ENCODE measurements around the gene NHLRC4. TPM values are rescaled to one million over a fixed set of nuclear protein-coding genes. Genes with fewer than 3 reads are reported as not detected.

NHLRC4 gene
- total RNA-seq, 5 donors from 2014 or later (not counting 1 experiment from before 2014, with no cell fraction given) = 1.3 to 5.0 (median 3.6) TPM

DNA sequence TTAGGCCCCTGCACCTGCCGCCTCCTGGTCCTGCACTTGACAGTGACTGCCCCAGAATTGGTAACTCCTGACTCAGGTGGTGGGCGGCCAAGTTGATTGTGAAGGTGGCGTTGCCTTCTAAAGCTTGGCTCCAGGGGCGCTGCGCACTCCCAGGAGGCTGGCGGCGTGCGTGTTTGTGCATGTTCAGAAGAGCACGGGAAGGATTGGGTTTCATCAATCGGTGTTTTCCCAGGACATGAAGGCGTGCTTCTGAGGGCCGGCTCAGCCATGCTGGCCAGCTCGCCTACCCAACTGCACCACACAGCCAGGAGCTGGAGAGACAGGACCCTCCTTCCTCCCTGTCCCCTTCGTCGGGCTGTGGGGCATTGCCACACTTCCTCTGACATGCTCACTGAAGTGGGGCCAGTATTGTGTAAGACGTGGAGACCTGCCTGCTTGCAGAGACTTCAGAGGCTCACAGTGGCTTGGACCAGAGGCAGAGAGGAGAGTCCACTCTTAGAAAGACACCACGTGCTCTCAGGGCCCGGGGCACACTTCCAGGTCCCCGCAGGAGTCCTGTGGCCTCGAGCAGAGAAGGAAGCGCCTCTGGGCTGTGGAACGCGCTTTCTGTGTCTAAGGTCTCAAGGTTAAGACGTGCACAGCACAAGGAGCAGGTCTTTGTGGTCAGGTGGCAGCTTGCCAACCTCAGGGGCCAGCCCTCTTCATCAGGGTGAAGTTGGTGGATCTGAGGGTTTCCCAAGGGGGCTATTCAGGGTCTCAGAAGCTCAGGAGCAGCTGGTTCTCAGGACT is 25.9 kb downstream of the NHLRC4 start:
- Histone ChIP-seq H3K4me1 (ENCODE audit: control insufficient read depth in 1 of 2, extremely low read depth in 1 of 2, insufficient read depth in 2 of 2, low read length in 2 of 2) (peaks cover 8 to 37% of the 10 kb centered on the region in 2 experiments), H3K27me3 (replicated peaks in 1 of 2; ENCODE audit: control insufficient read depth in 2 of 2, extremely low read depth in 1 of 2, insufficient read depth in 2 of 2, low read length in 1 of 2) (peaks cover 0 to 2% of the 10 kb centered on the region in 2 experiments), H3K36me3 (ENCODE audit: control insufficient read depth in 2 of 2, extremely low read depth in 1 of 2, insufficient read depth in 1 of 2, low read length in 1 of 2) (peaks cover 0 to 8% of the 10 kb centered on the region in 2 donors), H3K9me3 (no peaks in the 10 kb centered on the region), H3K4me3 (ENCODE audit: control insufficient read depth in 1 of 2, extremely low read depth in 1 of 2, low read length in 1 of 2) (no peak overlapping the region), H3K27ac (ENCODE audit: low read length) (no peak overlapping the region)
- Mint-ChIP-seq H3K9me3 (no peaks in the 10 kb centered on the region), H3K36me3 (peaks cover 7% of the 10 kb centered on the region), H3K27me3 (no peaks in the 10 kb centered on the region), H3K4me3 (peak overlapping the region in 1 of 3 donors; percentile 87), H3K4me1 (peaks cover 42 to 54% (median 46%) of the 10 kb centered on the region in 3 donors), H3K27ac (no peak overlapping the region)
- 85% methylated on average over 20 of the region's 24 CpGs for WGBS (ENCODE audit: insufficient coverage)
- DNase-seq = no peak
- ChIA-PET CTCF (no interaction called here), POLR2A (no interaction called here)
- no peak for ATAC-seq (replicated peaks in 1 of 4)

GRCh38 chr16:593406-593805 is 26.6 kb downstream of the NHLRC4 start:
- peaks cover 0 to 8% of the 10 kb centered on the region in 2 donors for H3K36me3 ChIP-seq (ENCODE audit: control insufficient read depth in 2 of 2, extremely low read depth in 1 of 2, insufficient read depth in 1 of 2, low read length in 1 of 2)
- H3K4me3 ChIP-seq (ENCODE audit: control insufficient read depth in 1 of 2, extremely low read depth in 1 of 2, low read length in 1 of 2) = no peak overlapping the region
- no peak overlapping the region for H3K4me3 Mint-ChIP-seq
- WGBS (ENCODE audit: insufficient coverage) = 90% methylated on average over 8 of the region's 9 CpGs
- peaks cover 7% of the 10 kb centered on the region for H3K36me3 Mint-ChIP-seq
- peaks cover 0 to 2% of the 10 kb centered on the region in 2 experiments for H3K27me3 ChIP-seq (replicated peaks in 1 of 2; ENCODE audit: control insufficient read depth in 2 of 2, extremely low read depth in 1 of 2, insufficient read depth in 2 of 2, low read length in 1 of 2)
- H3K4me1 Mint-ChIP-seq = peaks cover 38 to 47% (median 41%) of the 10 kb centered on the region in 3 donors
- no peaks in the 10 kb centered on the region for H3K9me3 ChIP-seq
- H3K27me3 Mint-ChIP-seq = no peaks in the 10 kb centered on the region
- DNase-seq = no peak
- ChIA-PET POLR2A (no interaction called here), CTCF (no interaction called here)
- ATAC-seq (replicated peaks in 1 of 4) = no peak
- no peak overlapping the region for H3K27ac Mint-ChIP-seq
- no peak overlapping the region for H3K27ac ChIP-seq (ENCODE audit: low read length)
- peaks cover 3 to 30% of the 10 kb centered on the region in 2 experiments for H3K4me1 ChIP-seq (ENCODE audit: control insufficient read depth in 1 of 2, extremely low read depth in 1 of 2, insufficient read depth in 2 of 2, low read length in 2 of 2)
- no peaks in the 10 kb centered on the region for H3K9me3 Mint-ChIP-seq

- DNase-seq (no peak), ATAC-seq (replicated peaks in 1 of 4) (no peak)
- H3K4me3 ChIP-seq (ENCODE audit: control insufficient read depth in 1 of 2, extremely low read depth in 1 of 2, low read length in 1 of 2) = no peak overlapping the region
- ChIA-PET CTCF (no interaction called here), POLR2A (no interaction called here)
- Mint-ChIP-seq H3K4me1 (peaks cover 36 to 45% (median 38%) of the 10 kb centered on the region in 3 donors), H3K27me3 (no peaks in the 10 kb centered on the region), H3K36me3 (peaks cover 7% of the 10 kb centered on the region), H3K9me3 (no peaks in the 10 kb centered on the region), H3K27ac (no peak overlapping the region), H3K4me3 (no peak overlapping the region)
- no peak overlapping the region for H3K27ac ChIP-seq (ENCODE audit: low read length)
- WGBS (ENCODE audit: insufficient coverage) = 89% methylated on average over 14 of the region's 16 CpGs
- H3K36me3 ChIP-seq (ENCODE audit: control insufficient read depth in 2 of 2, extremely low read depth in 1 of 2, insufficient read depth in 1 of 2, low read length in 1 of 2) = peaks cover 1 to 8% of the 10 kb centered on the region in 2 donors
- no peaks in the 10 kb centered on the region for H3K27me3 ChIP-seq (replicated peaks in 1 of 2; ENCODE audit: control insufficient read depth in 2 of 2, extremely low read depth in 1 of 2, insufficient read depth in 2 of 2, low read length in 1 of 2)
- no peaks in the 10 kb centered on the region for H3K9me3 ChIP-seq
- peaks cover 3 to 26% of the 10 kb centered on the region in 2 experiments for H3K4me1 ChIP-seq (ENCODE audit: control insufficient read depth in 1 of 2, extremely low read depth in 1 of 2, insufficient read depth in 2 of 2, low read length in 2 of 2)
Measured at GRCh38 chr16:593807-594206, 27.0 kb downstream of the NHLRC4 start.

GRCh38 chr16:595094-595528 is 28.3 kb downstream of the NHLRC4 start:
- H3K4me1 ChIP-seq (ENCODE audit: control insufficient read depth in 1 of 2, extremely low read depth in 1 of 2, insufficient read depth in 2 of 2, low read length in 2 of 2) = peaks cover 3 to 26% of the 10 kb centered on the region in 2 experiments
- no peaks in the 10 kb centered on the region for H3K27me3 Mint-ChIP-seq

GRCh38 chr16:595942-596735 is 29.3 kb downstream of the NHLRC4 start:
- no peak overlapping the region for H3K27ac ChIP-seq (ENCODE audit: low read length)
- Mint-ChIP-seq H3K9me3 (no peaks in the 10 kb centered on the region), H3K4me1 (peaks cover 30 to 39% (median 30%) of the 10 kb centered on the region in 3 donors), H3K36me3 (peaks cover 7% of the 10 kb centered on the region), H3K27ac (no peak overlapping the region), H3K4me3 (no peak overlapping the region), H3K27me3 (no peaks in the 10 kb centered on the region)
- DNase-seq (no peak), ATAC-seq (replicated peaks in 1 of 4) (no peak)
- H3K4me1 ChIP-seq (ENCODE audit: control insufficient read depth in 1 of 2, extremely low read depth in 1 of 2, insufficient read depth in 2 of 2, low read length in 2 of 2) = peaks cover 0 to 18% of the 10 kb centered on the region in 2 experiments
- WGBS (ENCODE audit: insufficient coverage) = 92% methylated on average over 34 of the region's 34 CpGs
- ChIA-PET CTCF (no interaction called here), POLR2A (no interaction called here)
- H3K27me3 ChIP-seq (replicated peaks in 1 of 2; ENCODE audit: control insufficient read depth in 2 of 2, extremely low read depth in 1 of 2, insufficient read depth in 2 of 2, low read length in 1 of 2) = no peaks in the 10 kb centered on the region
- H3K4me3 ChIP-seq (ENCODE audit: control insufficient read depth in 1 of 2, extremely low read depth in 1 of 2, low read length in 1 of 2) = no peak overlapping the region
- H3K36me3 ChIP-seq (ENCODE audit: control insufficient read depth in 2 of 2, extremely low read depth in 1 of 2, insufficient read depth in 1 of 2, low read length in 1 of 2) = peaks cover 4 to 8% of the 10 kb centered on the region in 2 donors
- H3K9me3 ChIP-seq = no peaks in the 10 kb centered on the region

More at GRCh38 chr16:595094-595528, 28.3 kb downstream of the NHLRC4 start:
- Mint-ChIP-seq H3K9me3 (no peaks in the 10 kb centered on the region), H3K27ac (no peak overlapping the region), H3K4me3 (no peak overlapping the region), H3K36me3 (peaks cover 7% of the 10 kb centered on the region), H3K4me1 (peaks cover 36 to 45% (median 38%) of the 10 kb centered on the region in 3 donors)
- DNase-seq (no peak), ATAC-seq (replicated peaks in 1 of 4) (no peak)
- ChIA-PET CTCF (no interaction called here), POLR2A (no interaction called here)
- Histone ChIP-seq H3K4me3 (ENCODE audit: control insufficient read depth in 1 of 2, extremely low read depth in 1 of 2, low read length in 1 of 2) (no peak overlapping the region), H3K9me3 (no peaks in the 10 kb centered on the region), H3K27ac (ENCODE audit: low read length) (no peak overlapping the region), H3K36me3 (ENCODE audit: control insufficient read depth in 2 of 2, extremely low read depth in 1 of 2, insufficient read depth in 1 of 2, low read length in 1 of 2) (peaks cover 4 to 8% of the 10 kb centered on the region in 2 donors), H3K27me3 (replicated peaks in 1 of 2; ENCODE audit: control insufficient read depth in 2 of 2, extremely low read depth in 1 of 2, insufficient read depth in 2 of 2, low read length in 1 of 2) (no peaks in the 10 kb centered on the region)
- WGBS (ENCODE audit: insufficient coverage) = 87% methylated on average over 8 of the region's 18 CpGs

DNA sequence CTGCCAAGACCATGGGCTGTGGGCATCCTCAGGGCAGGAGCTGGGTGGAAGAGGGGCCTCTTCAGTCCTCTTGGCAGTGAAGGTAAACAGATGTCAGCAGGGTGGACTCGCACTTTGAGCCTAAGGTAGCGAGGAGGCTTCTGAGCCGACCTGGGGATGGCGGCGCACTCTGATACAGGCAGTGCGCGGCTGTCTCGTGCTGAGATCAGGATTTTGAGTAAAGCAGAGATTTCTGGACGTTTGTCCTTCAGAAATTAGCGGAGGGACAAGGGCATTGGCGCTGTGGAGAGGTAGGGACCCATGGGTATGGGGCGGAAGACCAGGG is 29.9 kb downstream of the NHLRC4 start:
- peaks cover 7% of the 10 kb centered on the region for H3K36me3 Mint-ChIP-seq

More for the DNA sequence above, 29.9 kb downstream of the NHLRC4 start:
- Histone ChIP-seq H3K4me3 (ENCODE audit: control insufficient read depth in 1 of 2, extremely low read depth in 1 of 2, low read length in 1 of 2) (no peak overlapping the region), H3K36me3 (ENCODE audit: control insufficient read depth in 2 of 2, extremely low read depth in 1 of 2, insufficient read depth in 1 of 2, low read length in 1 of 2) (peaks cover 4 to 8% of the 10 kb centered on the region in 2 donors), H3K4me1 (ENCODE audit: control insufficient read depth in 1 of 2, extremely low read depth in 1 of 2, insufficient read depth in 2 of 2, low read length in 2 of 2) (peaks cover 0 to 15% of the 10 kb centered on the region in 2 experiments), H3K27me3 (replicated peaks in 1 of 2; ENCODE audit: control insufficient read depth in 2 of 2, extremely low read depth in 1 of 2, insufficient read depth in 2 of 2, low read length in 1 of 2) (no peaks in the 10 kb centered on the region), H3K27ac (ENCODE audit: low read length) (no peak overlapping the region), H3K9me3 (no peaks in the 10 kb centered on the region)
- Mint-ChIP-seq H3K4me1 (peaks cover 24 to 34% (median 29%) of the 10 kb centered on the region in 3 donors), H3K9me3 (no peaks in the 10 kb centered on the region), H3K27me3 (no peaks in the 10 kb centered on the region), H3K4me3 (no peak overlapping the region), H3K27ac (peak overlapping the region in 1 of 2 donors; percentile 23)
- ChIA-PET CTCF (no interaction called here), POLR2A (no interaction called here)
- WGBS (ENCODE audit: insufficient coverage) = 95% methylated on average over 12 of the region's 12 CpGs
- DNase-seq = no peak
- ATAC-seq (replicated peaks in 1 of 4) = no peak
